ENCODE results near the gene PPP4R4. TPM values are rescaled to one million over a fixed set of nuclear protein-coding genes. Genes with fewer than 3 reads are reported as not detected.

The PPP4R4 gene
- total and polyA plus RNA-seq, 4 donors: 1.6 to 25.9 (median 3.8) TPM

- DNase-seq (no peak), ATAC-seq (ENCODE audit: insufficient read depth, low FRiP score) (no peak)
- no peak overlapping the region for H3K4me3 ChIP-seq
- 95 to 98% methylated on average over 6 of the region's 6 CpGs for WGBS, 2 donors
- no peak overlapping the region for H3K9ac ChIP-seq (ENCODE audit: insufficient read depth in 1 of 2, low read length in 2 of 2)
- H3K9me3 ChIP-seq (ENCODE audit: control insufficient read depth in 4 of 4, insufficient read depth in 3 of 4, low read length in 3 of 4): no peaks in the 10 kb centered on the region
- peaks cover 0 to 6% (median 0%) of the 10 kb centered on the region in 4 donors for H3K36me3 ChIP-seq (ENCODE audit: control insufficient read depth in 4 of 4, insufficient read depth in 4 of 4, low read length in 4 of 4)
- peaks cover 0 to 18% (median 5%) of the 10 kb centered on the region in 5 donors for H3K4me1 ChIP-seq (ENCODE audit: control insufficient read depth in 5 of 5, insufficient read depth in 5 of 5, low read length in 5 of 5)
- no peaks in the 10 kb centered on the region for H3K27me3 ChIP-seq (ENCODE audit: control insufficient read depth in 3 of 3, insufficient read depth in 3 of 3, low read length in 2 of 3)
- peak overlapping the region in 1 of 2 donors; percentile 39 for H3K27ac ChIP-seq (ENCODE audit: low read depth in 1 of 2, low read length in 1 of 2)
- TF ChIP-seq CTCF (IDR thresholded peaks at IDR 0.05; ENCODE audit: control extremely low read depth, extremely low read depth): no peak
These were observed 46.8 kb upstream of the PPP4R4 start for GRCh38 chr14:94127330-94127729.

- no peak overlapping the region for H3K4me3 ChIP-seq
- no peak for TF ChIP-seq CTCF (IDR thresholded peaks at IDR 0.05; ENCODE audit: control extremely low read depth, extremely low read depth)
- H3K9me3 ChIP-seq (ENCODE audit: control insufficient read depth in 4 of 4, insufficient read depth in 3 of 4, low read length in 3 of 4): no peaks in the 10 kb centered on the region
- no peak overlapping the region for H3K27ac ChIP-seq (ENCODE audit: low read depth in 1 of 2, low read length in 1 of 2)
- 93 to 94% methylated on average over 14 of the region's 14 CpGs for WGBS, 2 donors
- H3K27me3 ChIP-seq (ENCODE audit: control insufficient read depth in 3 of 3, insufficient read depth in 3 of 3, low read length in 2 of 3): no peaks in the 10 kb centered on the region
- no peak overlapping the region for H3K9ac ChIP-seq (ENCODE audit: insufficient read depth in 1 of 2, low read length in 2 of 2)
- H3K4me1 ChIP-seq (ENCODE audit: control insufficient read depth in 5 of 5, insufficient read depth in 5 of 5, low read length in 5 of 5): peaks cover 0 to 18% (median 5%) of the 10 kb centered on the region in 5 donors
- no peak for ATAC-seq (ENCODE audit: insufficient read depth, low FRiP score)
- DNase-seq: no peak
- peaks cover 0 to 6% (median 0%) of the 10 kb centered on the region in 4 donors for H3K36me3 ChIP-seq (ENCODE audit: control insufficient read depth in 4 of 4, insufficient read depth in 4 of 4, low read length in 4 of 4)
These were observed 45.8 kb upstream of the PPP4R4 start for GRCh38 chr14:94128216-94128839.

- peak; percentile 89 to 93 (median 91) for DNase-seq
- Histone ChIP-seq H3K4me1 (ENCODE audit: control insufficient read depth in 5 of 5, insufficient read depth in 5 of 5, low read length in 5 of 5) (peaks cover 0 to 18% (median 5%) of the 10 kb centered on the region in 5 donors), H3K27ac (ENCODE audit: low read depth in 1 of 2, low read length in 1 of 2) (peak within 1 kb of the TSS; percentile 88 to 92), H3K27me3 (ENCODE audit: control insufficient read depth in 3 of 3, insufficient read depth in 3 of 3, low read length in 2 of 3) (peaks cover 0 to 2% (median 0%) of the 10 kb centered on the region in 3 donors), H3K9me3 (ENCODE audit: control insufficient read depth in 4 of 4, insufficient read depth in 3 of 4, low read length in 3 of 4) (no peaks in the 10 kb centered on the region), H3K4me3 (peak within 1 kb of the TSS; percentile 68), H3K9ac (ENCODE audit: insufficient read depth in 1 of 2, low read length in 2 of 2) (peak within 1 kb of the TSS in 1 of 2 donors; percentile 46), H3K36me3 (ENCODE audit: control insufficient read depth in 4 of 4, insufficient read depth in 4 of 4, low read length in 4 of 4) (peaks cover 0 to 6% (median 0%) of the 10 kb centered on the region in 4 donors)
- peak; percentile 85 for ATAC-seq (ENCODE audit: insufficient read depth, low FRiP score)
- TF ChIP-seq CTCF (IDR thresholded peaks at IDR 0.05; ENCODE audit: control extremely low read depth, extremely low read depth): peak; percentile 11
- WGBS, 2 donors: 1% methylated on average over 26 to 27 of the region's 27 CpGs
These were observed 44.9 kb upstream of the PPP4R4 start, which contains the start of gene IFI27L2 for GRCh38 chr14:94129111-94129757. IFI27L2 (minus strand) TSS chr14:94129604; CDS start chr14:94129564, 40 bp downstream.

Data from lung (tissue), 12 donors.